Heart right ventricle (tissue), 16 donors: ENCODE results near the gene NPR1. TPM values are rescaled to one million over a fixed set of nuclear protein-coding genes. Genes with fewer than 3 reads are reported as not detected.

Experiments used
- ATAC-seq, 8 donors: fragments of 200-7000 bp; cut with Tn5 transposase; one replicate each; pipeline ENCODE4 v1.9.1; 2020; ENCODE audit warnings: mild to moderate bottlenecking in 8 of 8, moderate library complexity in 8 of 8, moderate number of reproducible peaks in 1 of 8
- DNase-seq, 2 donors: peaks; one replicate each; pipeline ENCODE4 v3.0.0-alpha.2; 2020
- H3K27ac ChIP-seq, 10 donors: fragments of 200-600 bp; sonication (generic) in 2 of 10; one replicate each; pipeline versions ENCODE4 v1.5.0 to v1.8.0; 2020 to 2022; ENCODE audit warnings: mild to moderate bottlenecking in 3 of 10
- H3K27me3 ChIP-seq, 7 donors: fragments of 200-600 bp; one replicate each; pipeline ENCODE4 v1.8.0; 2021 to 2022; ENCODE audit warnings: mild to moderate bottlenecking in 2 of 7
- H3K36me3 ChIP-seq, 9 donors: fragments of 200-600 bp; sonication (generic) in 1 of 9; one replicate each; pipeline versions ENCODE4 v1.5.0 to v1.8.0; 2020 to 2022; ENCODE audit warnings: mild to moderate bottlenecking in 2 of 9
- H3K4me1 ChIP-seq, 9 donors: fragments of 200-600 bp; sonication (generic) in 1 of 9; one replicate each; pipeline versions ENCODE4 v1.5.0 to v1.8.0; 2020 to 2022; ENCODE audit warnings: mild to moderate bottlenecking in 4 of 9
- H3K4me3 ChIP-seq, 10 donors: fragments of 200-600 bp; sonication (generic) in 2 of 10; one replicate each; pipeline versions ENCODE4 v1.5.0 to v1.8.0; 2020 to 2022; ENCODE audit warnings: mild to moderate bottlenecking in 7 of 10, moderate library complexity in 2 of 10
- H3K9me3 ChIP-seq, 11 donors: fragments of 200-600 bp in 10 of 11; sonication (generic) in 2 of 11; one replicate each; pipeline versions ENCODE4 v1.5.0 to v1.8.0; 2013 to 2022; ENCODE audit warnings: mild to moderate bottlenecking in 2 of 11, control low read depth in 1 of 11, moderate library complexity in 1 of 11
- WGBS, 2 donors: extraction: QIAGEN DNeasy Blood & Tissue Kit; methylation state at CpG; one replicate each; pipeline ENCODE4 v1.1.7; 2013; ENCODE audit warnings: inconsistent platforms in 1 of 2; 5-methylcytosine and 5-hydroxymethylcytosine counted together
- intact Hi-C, 10 donors: fragments of 100-400 bp; cut with DNase I; formaldehyde crosslinking; loops; one replicate each; pipeline versions ENCODE4 v1.11.1 to v1.14.2; 2022
- polyA plus RNA-seq, 2 donors: library from polyadenylated mRNA; stranded (reverse); fragments of 200-250 nt; gene quantifications; one replicate each; pipeline ENCODE4 v1.2.3, GENCODE V29; 2013
- total RNA-seq, 10 donors: library from RNA; stranded (reverse); fragmentation: NEBNext Ultra II Directional in 3 of 10; extraction: Animal tissue kit (Norgen Biotek cat#: 25700) in 3 of 10; gene quantifications; one replicate each; pipeline versions ENCODE4 v1.2.1 to v1.2.4, GENCODE V29; 2021 to 2023
- TF ChIP-seq, protein P1 (sequence below), 9 donors: fragments of 200-600 bp; sonication (generic) in 2 of 9; IDR thresholded peaks; one replicate each; pipeline versions ENCODE4 v1.5.0 to v1.8.0; 2021 to 2022; ENCODE audit warnings: antibody characterized with exemption in 9 of 9, mild to moderate bottlenecking in 5 of 9, moderate library complexity in 1 of 9
- donor health status: Arrhythmogenic right ventricular cardiomyopathy.
- donor health status: ischemic (EF 13 %, LVEDD 7.1; RV severe dilation, severe dysfunction).
- donor health status: healthy with polysubstance abuse.
- donor health status: DM: no; HTN: yes; CAD: no.
- donor health status: DM: no; HTN: no; CAD: no.
- donor health status: ischemic (EF 25% LVEDD 6.9; RV normal size, moderate dysfunction).
- donor health status: ischemic (EF 25% LVEDD 5.7; RV mildly dilated, moderate dysfunction).
- donor health status: healthy.
- donor health status: DM: yes; HTN: yes; CAD: no.
- donor health status: Ischemic cardiomyopathy.
- donor health status: ischemic (EF 35%, LVEDD 5.7; RV mildly dilated, moderate dysfunction).
- donor health status: nonischemic (EF 11% LVEDD 7.7; RV severe dilation, severe dysfunction).
- donor health status: DM: yes; HTN: yes; CAD: no.
- donor health status: PGD.
- donor health status: ischemic (EF 29% LVEDD 5.4; RV normal size, mild dysfunction).
- donor health status: nonischemic (EF 23%, LVEDD 6.1; RV moderate dilation, normal function).

Gene NPR1
- total and polyA plus RNA-seq, 12 donors = 8.0 to 29.0 (median 10.9) TPM

- peaks cover 2 to 62% (median 33%) of the 10 kb centered on the region in 9 donors for H3K4me1 ChIP-seq
Measured at GRCh38 chr1:153646672-153647345, 31.7 kb upstream of the NPR1 start.

GRCh38 chr1:153647346-153647714 lies 31.2 kb upstream of the NPR1 start:
- ATAC-seq (peak in 5 of 8 donors; percentile 10 to 23 (median 12)), DNase-seq (no peak)
- intact Hi-C loops = no loop called here
- H3K4me3 ChIP-seq = no peak overlapping the region
- no peaks in the 10 kb centered on the region for H3K27me3 ChIP-seq
- peak overlapping the region in 3 of 10 donors; percentile 19 to 30 (median 24) for H3K27ac ChIP-seq
- TF ChIP-seq, protein P1, sequence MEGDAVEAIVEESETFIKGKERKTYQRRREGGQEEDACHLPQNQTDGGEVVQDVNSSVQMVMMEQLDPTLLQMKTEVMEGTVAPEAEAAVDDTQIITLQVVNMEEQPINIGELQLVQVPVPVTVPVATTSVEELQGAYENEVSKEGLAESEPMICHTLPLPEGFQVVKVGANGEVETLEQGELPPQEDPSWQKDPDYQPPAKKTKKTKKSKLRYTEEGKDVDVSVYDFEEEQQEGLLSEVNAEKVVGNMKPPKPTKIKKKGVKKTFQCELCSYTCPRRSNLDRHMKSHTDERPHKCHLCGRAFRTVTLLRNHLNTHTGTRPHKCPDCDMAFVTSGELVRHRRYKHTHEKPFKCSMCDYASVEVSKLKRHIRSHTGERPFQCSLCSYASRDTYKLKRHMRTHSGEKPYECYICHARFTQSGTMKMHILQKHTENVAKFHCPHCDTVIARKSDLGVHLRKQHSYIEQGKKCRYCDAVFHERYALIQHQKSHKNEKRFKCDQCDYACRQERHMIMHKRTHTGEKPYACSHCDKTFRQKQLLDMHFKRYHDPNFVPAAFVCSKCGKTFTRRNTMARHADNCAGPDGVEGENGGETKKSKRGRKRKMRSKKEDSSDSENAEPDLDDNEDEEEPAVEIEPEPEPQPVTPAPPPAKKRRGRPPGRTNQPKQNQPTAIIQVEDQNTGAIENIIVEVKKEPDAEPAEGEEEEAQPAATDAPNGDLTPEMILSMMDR (IDR thresholded peaks at IDR 0.05) = no peak
- H3K36me3 ChIP-seq = peaks cover 0 to 52% (median 30%) of the 10 kb centered on the region in 9 donors
- H3K9me3 ChIP-seq = no peaks in the 10 kb centered on the region
- H3K4me1 ChIP-seq = peaks cover 2 to 57% (median 31%) of the 10 kb centered on the region in 9 donors
- WGBS, 2 donors = 43 to 56% methylated on average over 2 of the region's 2 CpGs

More at GRCh38 chr1:153646672-153647345, 31.7 kb upstream of the NPR1 start:
- Histone ChIP-seq H3K36me3 (peaks cover 0 to 57% (median 35%) of the 10 kb centered on the region in 9 donors), H3K27me3 (no peaks in the 10 kb centered on the region), H3K27ac (peak overlapping the region in 3 of 10 donors; percentile 19 to 30 (median 24)), H3K4me3 (no peak overlapping the region), H3K9me3 (no peaks in the 10 kb centered on the region)
- DNase-seq (no peak), ATAC-seq (peak in 7 of 8 donors; percentile 3 to 30 (median 15))
- 81 to 85% methylated on average over 5 of the region's 5 CpGs for WGBS, 2 donors
- TF ChIP-seq, protein P1 (IDR thresholded peaks at IDR 0.05) = no peak
- intact Hi-C loops = no loop called here

DNA sequence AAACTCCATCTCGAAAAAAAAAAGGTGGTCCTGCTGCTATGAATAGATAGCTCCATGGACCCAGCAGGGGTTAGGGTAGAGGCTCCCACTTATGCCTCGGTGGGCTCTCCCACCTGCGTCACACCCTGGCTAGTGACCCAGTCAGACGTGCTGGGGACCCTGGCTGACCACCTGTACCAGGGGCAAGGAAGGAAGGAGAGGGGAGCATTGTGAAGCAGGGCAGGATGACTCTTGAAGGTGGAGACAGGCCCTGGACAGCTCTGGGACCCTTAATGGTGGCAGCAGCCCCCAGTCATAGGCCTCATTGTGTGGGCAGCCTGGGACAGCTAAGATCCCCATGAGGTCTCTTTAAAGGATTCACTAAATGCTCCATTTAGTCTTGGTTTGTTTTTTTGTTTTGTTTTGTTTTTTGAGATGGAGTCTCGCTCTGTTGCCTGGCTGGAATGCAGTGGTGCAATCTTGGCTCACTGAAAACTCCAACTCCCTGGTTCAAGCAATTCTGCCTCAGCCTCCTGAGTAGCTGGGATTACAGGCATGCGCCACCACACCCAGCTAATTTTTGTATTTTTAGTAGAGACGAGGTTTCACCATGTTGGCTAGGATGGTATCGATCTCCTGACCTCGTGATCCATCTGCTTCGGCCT lies 30.4 kb upstream of the NPR1 start:
- Histone ChIP-seq H3K36me3 (peaks cover 0 to 44% (median 23%) of the 10 kb centered on the region in 9 donors), H3K4me1 (peaks cover 2 to 56% (median 30%) of the 10 kb centered on the region in 9 donors), H3K27me3 (no peaks in the 10 kb centered on the region), H3K27ac (peak overlapping the region in 1 of 10 donors; percentile 24), H3K9me3 (no peaks in the 10 kb centered on the region), H3K4me3 (no peak overlapping the region)
- TF ChIP-seq, protein P1 (IDR thresholded peaks at IDR 0.05) = no peak
- no peak for DNase-seq
- WGBS, 2 donors = 87 to 88% methylated on average over 10 of the region's 10 CpGs
- intact Hi-C loops = no loop called here
- ATAC-seq = peak in 4 of 8 donors; percentile 7 to 53 (median 12)

DNA sequence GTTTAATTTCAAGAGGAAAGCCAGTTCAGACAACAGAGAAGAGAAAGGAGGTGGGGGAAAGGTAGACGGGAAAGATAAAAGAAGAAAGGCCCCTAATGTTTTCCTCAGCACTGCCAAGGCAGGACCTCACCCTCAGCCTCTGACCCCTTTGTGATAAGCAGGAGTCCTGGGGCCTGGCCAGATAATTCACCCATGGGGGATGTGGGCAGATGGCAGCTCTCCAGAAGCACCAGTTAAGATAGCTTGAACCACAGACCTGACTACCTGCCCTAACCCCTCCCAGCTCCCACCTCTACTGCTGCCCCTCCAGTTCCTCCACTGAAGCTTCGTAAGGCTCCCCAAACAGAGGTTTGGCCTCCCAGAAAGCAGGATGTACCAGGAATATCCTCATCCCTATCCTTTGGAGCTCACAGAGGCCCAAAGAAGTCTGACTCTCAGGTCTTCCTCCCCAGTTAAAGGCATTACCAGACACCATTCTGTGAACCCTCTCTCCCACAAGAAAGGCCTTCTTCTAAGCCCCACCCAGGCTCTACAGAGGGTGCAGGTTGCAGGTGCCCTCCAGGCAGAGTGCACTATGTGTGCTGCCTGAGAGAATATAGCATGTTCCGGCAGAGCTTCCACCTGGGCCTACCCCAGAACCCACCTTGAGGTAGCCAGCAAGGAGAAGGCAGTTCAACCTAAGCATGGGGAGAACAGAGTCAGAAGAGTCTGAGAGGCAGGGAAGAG lies 29.2 kb upstream of the NPR1 start:
- Histone ChIP-seq H3K27me3 (no peaks in the 10 kb centered on the region), H3K9me3 (no peaks in the 10 kb centered on the region), H3K4me1 (peaks cover 2 to 46% (median 23%) of the 10 kb centered on the region in 9 donors), H3K4me3 (no peak overlapping the region), H3K36me3 (peaks cover 0 to 32% (median 16%) of the 10 kb centered on the region in 9 donors), H3K27ac (peak overlapping the region in 4 of 10 donors; percentile 7 to 23 (median 21))
- 56% methylated on average over 3 of the region's 3 CpGs for WGBS, 2 donors
- TF ChIP-seq, protein P1 (IDR thresholded peaks at IDR 0.05) = no peak
- ATAC-seq (peak in 3 of 8 donors; percentile 6 to 21 (median 7)), DNase-seq (no peak)
- intact Hi-C loops = no loop called here
